Skin epidermis (tissue), 12 donors: ENCODE results near the gene LDB3.
A peak's percentile ranks its signal among the peaks of the same experiment; 100 is the strongest.

Experiments used
- H3K27ac ChIP-seq, 21 experiments: fragments of 200-600 bp; sonication (generic) in 11 of 21; one replicate each; pipeline ENCODE4 v1.5.0; 2020; ENCODE audit warnings: mild to moderate bottlenecking in 3 of 21, inconsistent platforms in 2 of 21, moderate library complexity in 2 of 21
- H3K4me3 ChIP-seq, 7 experiments: fragments of 200-600 bp; sonication (generic) in 2 of 7; one replicate each; pipeline ENCODE4 v1.5.0; 2020; ENCODE audit warnings: inconsistent platforms in 2 of 7, mild to moderate bottlenecking in 2 of 7, moderate library complexity in 1 of 7

The LDB3 gene

DNA sequence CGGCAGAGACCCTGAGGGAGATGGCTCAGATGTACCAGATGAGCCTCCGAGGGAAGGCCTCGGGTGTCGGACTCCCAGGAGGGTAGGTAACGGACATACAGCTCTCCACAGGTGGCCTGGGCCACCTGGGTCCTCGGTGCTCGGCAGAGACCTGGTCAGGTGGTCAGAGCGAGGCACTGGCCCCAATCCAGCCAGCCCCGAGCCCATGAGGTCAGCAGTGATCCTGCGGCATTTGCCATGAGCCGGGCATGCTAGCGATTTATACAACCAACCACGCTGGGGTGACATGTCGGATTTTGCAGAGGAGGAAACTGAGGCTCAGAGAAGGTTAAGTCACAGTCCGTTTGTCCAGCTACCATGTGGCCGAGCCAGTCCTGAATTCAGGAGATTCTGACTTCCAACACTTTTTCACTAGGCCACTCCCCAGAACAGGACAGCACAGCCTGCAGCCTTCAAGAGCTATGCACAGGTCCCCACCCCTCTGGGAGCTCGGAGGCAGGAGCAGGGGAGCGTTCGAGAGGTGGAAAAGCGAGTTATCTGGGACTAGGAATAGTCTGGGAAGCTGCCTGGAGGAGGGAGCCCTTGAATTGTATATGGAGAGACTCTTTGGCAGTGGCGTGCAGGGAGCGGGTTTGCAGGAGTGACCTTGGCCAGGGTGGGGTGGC lies 13.5 kb downstream of the LDB3 start:
- Histone ChIP-seq H3K27ac (no peak overlapping the region), H3K4me3 (no peak overlapping the region)

DNA sequence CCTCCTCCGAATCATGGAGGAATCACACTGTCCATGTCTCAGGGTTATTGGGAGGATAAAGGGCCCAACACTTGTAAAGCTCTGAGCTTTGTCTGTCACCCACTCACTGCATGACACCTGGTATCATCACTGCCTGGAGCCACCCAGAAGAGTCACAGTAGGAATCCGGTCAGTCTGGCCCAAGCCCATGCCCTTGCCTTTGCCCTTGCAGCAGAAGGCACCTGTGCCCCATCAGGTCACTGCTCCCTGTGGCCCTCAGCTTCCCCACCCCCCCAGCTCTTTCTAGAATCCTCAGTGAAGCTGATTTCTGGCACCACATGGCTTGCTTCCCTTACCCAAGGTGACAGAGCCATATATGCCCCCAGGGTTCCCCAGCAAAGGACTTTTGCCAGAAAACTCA lies 14.4 kb downstream of the LDB3 start:
- Histone ChIP-seq H3K27ac (no peak overlapping the region), H3K4me3 (no peak overlapping the region)

DNA sequence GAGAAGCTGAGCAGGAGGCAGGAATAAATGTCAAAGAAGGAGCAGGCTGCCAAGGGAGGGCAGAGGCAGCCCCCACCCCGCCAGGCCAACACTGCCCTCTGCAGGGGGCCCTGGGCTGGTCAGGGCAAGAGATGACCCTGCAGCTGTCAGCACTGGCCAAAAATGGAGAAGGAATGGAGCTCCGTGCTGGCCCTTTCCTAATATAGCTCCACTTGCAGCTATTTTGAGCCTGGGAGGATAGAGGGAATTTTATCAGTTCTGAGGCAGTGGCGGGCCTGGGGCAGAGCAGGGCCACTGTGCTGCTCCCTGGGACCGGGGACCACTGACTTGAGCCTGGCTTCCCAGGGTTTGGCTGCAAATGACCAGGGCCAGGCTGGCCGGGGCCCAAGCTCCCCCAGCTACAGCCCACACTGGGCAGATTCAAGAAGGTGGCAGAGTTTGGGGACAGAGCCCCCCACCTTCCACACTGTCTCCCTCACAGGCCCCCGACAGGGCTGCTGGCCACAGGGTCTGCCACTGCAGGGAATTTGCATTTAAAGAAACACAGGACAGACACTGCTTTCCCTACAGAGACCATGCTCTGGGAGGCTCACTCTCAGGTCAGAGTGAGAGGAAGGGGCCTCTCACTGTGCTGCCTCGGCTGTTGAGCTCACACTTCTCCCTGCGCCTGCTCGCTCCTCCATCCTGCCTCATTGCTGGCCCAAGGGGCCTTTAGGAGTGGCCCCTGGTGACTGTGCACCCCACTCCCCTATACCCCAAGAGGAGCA lies 16.2 kb downstream of the LDB3 start:
- H3K27ac ChIP-seq: peak overlapping the region in 1 of 21 experiments; percentile 11
- no peak overlapping the region for H3K4me3 ChIP-seq

DNA sequence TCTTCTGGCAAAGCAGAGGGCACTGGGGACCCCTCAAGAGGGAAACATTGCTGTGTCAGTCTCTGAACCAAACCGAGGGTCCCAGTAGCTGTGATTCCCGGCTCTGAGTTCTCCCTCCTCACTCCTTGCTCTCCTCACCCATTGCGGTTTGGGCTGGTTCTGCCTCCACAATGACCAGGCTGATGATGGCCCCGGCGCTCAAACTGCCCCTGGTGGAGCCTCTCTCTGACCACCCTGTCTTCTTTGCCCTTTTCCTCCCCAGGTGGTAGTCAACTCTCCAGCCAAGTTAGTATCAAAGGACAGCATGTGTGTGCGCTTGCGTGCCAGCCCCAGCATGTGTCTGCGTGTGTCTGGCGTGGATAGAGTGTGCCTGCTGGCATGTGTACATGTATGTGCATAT lies 17.1 kb downstream of the LDB3 start:
- Histone ChIP-seq H3K27ac (no peak overlapping the region), H3K4me3 (no peak overlapping the region)

DNA sequence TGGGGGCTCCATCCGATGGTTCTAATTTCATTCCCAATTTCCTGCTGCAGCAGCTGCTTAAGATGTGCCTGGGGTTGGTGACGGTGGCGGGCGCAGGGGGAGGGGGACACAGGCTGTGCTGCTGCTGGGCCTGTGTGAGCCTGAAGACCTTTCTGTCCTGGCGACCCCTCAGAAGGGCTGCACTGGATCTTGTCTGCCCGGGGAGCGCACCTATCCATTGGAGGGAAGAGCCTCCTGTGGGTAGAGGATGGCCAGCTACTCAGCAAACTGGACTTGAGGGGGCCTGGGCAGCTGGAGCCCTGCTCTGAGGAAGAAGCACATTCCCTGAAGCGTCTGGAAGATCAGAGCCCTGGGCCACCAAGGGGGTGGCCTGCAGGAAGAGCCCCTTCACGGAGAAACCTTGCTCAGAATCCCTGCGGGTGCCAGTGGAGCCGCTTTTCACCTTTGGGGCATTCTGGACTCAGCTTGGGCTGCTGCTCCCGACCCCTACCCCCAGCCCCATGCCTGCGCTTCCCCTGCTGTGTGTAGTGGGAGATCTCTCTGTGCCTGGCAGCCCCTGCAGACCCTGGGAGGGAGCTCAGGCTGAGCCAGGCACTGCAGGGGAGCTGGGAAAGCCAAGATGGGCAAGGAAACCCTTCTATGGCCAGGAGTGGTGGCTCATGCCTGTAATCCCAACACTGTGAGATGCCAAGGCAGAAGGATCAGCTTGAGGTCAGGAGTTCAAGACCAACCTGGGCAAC lies 17.8 kb downstream of the LDB3 start:
- Histone ChIP-seq H3K27ac (no peak overlapping the region), H3K4me3 (no peak overlapping the region)

DNA sequence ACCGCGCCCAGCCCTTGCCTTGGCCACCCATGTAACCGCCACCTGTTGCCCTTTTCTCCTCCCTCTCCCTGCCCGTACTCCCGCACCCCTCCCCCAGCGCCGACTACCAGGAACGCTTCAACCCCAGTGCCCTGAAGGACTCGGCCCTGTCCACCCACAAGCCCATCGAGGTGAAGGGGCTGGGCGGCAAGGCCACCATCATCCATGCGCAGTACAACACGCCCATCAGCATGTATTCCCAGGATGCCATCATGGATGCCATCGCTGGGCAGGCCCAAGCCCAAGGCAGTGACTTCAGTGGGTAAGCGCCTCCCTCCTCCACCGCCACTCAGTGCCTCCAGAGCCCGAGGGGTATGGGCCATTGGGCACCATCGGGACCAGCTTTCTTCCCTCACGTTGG lies 18.7 kb downstream of the LDB3 start:
- peak overlapping the region in 3 of 21 experiments; percentile 18 to 52 (median 39) for H3K27ac ChIP-seq
- no peak overlapping the region for H3K4me3 ChIP-seq

DNA sequence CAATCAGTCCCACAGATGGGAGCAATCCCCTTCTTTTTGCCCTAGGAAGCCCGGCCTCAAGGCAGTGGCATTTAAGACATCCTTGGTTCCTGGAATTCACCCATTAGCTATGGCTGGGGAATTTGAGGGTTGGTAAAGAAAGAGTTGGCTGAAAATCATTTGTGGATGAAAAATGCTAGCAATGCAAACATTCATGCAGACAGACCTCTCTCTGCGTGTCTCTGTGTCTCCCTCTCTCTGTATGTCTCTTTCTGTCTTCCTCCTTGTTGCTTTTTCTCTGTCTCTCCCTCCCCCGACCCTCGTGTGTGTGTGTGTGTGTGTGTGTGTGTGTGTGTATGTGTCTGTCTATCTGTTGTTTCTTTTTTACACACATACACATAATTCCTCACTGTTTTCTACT lies 19.4 kb downstream of the LDB3 start:
- Histone ChIP-seq H3K4me3 (no peak overlapping the region), H3K27ac (peak overlapping the region in 5 of 21 experiments; percentile 9 to 52 (median 35))

DNA sequence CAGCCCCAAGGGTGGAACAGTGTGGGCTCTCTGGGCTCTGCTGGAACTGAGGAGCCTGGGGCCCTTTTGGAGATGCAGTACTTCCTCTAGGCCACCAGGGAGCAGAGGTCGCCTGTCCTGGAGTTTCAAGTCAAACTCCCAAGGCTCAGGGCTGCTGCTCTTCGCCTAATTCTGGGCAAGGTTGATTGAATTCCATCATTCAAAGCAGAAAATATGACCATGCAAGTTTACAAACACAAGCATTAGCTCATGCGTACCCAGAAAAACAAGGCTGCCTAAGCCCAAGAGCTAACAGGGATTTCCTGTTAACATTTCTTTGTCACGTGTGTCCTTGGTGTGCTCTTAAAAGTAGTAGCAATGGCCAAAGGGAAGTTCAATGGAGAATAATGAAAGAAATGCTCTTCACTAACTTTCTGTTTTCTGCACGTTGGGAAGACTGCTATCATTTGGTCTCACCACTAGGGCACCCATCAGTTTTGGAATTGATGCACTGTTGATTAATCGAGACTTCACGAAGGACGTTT lies 20.1 kb downstream of the LDB3 start:
- Histone ChIP-seq H3K4me3 (no peak overlapping the region), H3K27ac (peak overlapping the region in 2 of 21 experiments; percentile 24 to 35)

DNA sequence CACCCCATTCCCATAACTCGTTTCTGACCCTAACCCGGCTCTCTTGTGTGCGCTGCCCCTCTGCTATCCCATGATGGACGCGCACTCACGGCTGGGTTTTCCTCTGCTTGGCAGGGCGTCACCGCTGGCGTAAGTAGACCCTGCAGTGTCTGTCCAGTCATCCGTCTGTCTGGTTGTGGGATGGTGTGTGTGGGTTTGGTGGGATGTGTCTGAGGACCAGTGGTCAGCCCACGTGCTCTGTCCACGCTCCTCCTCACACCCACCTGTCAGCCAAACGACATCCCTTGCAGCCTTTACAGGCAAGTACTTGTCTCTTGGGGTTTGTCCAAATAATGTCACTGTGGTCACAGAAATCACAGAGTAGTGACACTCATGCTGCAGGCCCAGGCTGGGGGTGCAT lies 20.8 kb downstream of the LDB3 start:
- Histone ChIP-seq H3K27ac (no peak overlapping the region), H3K4me3 (no peak overlapping the region)

DNA sequence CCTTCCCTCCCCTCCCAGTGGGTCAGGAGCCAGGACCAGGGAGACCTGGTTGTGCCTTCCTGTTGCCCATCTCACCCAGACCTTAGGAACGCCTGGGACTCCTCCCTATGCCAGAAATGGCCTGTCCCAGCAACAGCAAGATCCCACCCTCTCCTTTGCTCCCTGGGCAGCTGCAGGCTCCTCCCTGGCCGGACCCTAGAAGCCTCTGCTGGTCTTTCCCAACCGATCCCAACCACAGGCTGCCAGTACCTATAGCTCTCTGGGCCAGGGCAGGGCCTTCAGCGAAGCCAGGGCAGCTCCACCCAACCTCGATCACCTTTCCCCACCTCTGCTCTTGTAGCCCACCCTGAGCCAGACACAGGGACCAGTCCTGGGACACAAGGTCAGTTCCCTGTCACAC lies 21.9 kb downstream of the LDB3 start:
- Histone ChIP-seq H3K4me3 (no peak overlapping the region), H3K27ac (no peak overlapping the region)

DNA sequence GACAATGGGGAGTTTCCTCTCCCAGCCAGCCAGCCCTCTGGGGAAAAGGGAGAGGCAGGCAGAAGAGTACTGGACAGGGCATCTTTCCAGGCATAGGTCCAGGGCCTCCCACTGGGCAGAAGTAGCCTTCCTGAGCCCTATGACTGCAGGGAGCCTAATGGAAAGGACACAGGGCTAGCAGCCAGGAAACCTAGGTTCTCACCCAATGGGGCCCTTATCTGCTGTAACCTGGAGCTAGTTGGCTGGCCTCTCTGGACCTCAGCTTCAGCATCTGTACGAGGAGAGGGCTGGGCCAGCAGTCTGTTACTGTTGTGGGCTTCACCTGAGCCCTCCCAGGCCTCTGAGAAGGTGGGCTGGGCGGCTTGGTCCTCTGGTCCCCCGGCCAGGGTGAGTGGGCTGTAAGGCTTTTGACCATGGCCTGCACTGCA lies 22.4 kb downstream of the LDB3 start:
- peak overlapping the region in 1 of 21 experiments; percentile 1 for H3K27ac ChIP-seq
- no peak overlapping the region for H3K4me3 ChIP-seq

DNA sequence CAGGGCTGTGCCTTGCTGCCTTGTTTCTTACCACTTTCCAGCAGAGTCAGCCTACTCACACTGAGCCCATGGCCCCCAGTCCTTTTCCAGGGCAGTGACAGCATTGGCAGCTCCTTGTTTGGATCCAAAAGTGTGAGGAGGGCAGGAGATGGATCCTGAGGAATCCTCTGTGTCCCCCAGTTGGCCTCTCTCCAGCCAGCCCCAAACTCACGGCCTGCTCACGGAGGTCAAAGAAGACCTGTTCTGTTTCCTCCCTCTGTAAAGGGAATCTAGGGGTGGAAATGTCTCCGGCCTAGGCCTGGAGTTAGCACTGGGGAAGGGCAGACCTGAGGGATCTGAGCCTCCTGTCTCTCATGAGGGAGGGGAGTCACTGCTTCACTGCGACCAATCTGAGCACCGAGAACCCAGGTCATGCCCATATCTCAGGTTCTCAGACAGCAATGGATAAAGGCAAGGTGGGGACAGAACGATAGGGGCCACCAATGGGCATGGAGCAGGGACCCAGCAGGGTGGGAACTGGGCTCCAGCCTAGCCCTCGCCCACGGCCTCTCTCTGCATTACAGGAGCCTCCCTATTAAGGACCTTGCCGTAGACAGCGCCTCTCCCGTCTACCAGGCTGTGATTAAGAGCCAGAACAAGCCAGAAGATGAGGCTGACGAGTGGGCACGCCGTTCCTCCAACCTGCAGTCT lies 23.2 kb downstream of the LDB3 start:
- H3K27ac ChIP-seq: no peak overlapping the region

DNA sequence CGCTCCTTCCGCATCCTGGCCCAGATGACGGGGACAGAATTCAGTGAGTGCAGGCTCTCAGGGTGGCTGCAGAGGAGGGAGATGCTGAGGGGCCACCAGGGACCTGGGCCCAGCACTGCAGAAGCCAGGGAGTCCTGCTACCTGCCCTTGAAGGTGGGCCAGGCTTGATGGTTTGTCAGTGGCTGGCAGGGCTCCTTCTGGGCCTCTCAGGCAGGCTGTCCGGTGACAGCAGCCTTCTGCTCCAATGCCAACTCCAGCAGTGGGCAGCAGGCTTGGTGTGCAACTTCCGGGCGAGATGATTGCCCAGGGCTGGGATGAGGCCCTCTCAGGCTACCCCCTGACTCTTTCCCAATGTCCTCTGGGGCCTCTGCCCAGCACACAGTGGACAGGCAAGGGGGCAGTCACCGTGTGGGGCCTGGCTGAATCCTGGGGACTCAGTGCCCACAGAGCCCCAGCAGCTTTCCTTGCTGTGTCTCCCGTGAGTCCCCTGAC lies 23.8 kb downstream of the LDB3 start:
- Histone ChIP-seq H3K4me3 (no peak overlapping the region), H3K27ac (no peak overlapping the region)

More for the DNA sequence above, 23.2 kb downstream of the LDB3 start:
- H3K4me3 ChIP-seq: no peak overlapping the region

DNA sequence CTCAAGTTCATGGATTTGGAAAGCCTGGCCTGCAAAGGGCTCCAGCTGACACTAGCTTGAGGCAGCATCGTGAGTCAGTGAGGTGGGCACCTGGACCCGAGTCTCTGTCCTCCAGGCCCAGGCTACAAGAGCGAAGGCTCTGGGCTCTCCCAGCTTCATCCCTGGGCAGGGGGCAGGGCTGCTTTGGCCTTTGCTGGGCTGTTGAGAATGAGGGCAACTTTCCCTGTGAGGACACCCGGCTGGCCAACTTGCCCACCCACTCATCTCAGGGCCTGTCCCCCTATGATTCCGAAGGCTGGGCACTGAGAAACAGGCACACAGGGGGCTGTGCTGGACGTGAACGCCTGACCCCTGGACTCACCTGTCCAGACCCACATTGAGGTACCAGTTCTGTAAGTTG lies 24.4 kb downstream of the LDB3 start:
- Histone ChIP-seq H3K27ac (no peak overlapping the region), H3K4me3 (no peak overlapping the region)

DNA sequence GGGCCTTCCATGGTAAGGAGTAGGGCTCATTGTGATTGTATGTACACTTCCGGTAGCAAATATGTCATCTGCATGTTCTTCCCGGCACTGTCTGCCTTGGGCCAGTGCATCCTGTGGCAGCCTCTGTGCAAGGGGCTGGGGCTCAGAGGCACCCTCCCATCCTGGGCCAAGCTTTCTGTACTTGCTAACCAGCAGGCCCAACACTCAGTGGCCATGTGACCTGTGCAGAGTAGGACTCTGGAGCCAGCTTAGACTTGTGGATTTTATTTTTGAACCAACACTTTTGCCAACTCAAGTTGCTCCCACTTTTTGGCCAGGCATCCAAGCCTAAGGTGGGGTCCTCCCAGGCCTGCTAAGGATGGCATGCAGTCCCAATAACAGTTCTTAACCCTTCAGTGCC lies 25.0 kb downstream of the LDB3 start:
- H3K27ac ChIP-seq: peak overlapping the region in 3 of 21 experiments; percentile 5 to 42 (median 14)
- H3K4me3 ChIP-seq: no peak overlapping the region

DNA sequence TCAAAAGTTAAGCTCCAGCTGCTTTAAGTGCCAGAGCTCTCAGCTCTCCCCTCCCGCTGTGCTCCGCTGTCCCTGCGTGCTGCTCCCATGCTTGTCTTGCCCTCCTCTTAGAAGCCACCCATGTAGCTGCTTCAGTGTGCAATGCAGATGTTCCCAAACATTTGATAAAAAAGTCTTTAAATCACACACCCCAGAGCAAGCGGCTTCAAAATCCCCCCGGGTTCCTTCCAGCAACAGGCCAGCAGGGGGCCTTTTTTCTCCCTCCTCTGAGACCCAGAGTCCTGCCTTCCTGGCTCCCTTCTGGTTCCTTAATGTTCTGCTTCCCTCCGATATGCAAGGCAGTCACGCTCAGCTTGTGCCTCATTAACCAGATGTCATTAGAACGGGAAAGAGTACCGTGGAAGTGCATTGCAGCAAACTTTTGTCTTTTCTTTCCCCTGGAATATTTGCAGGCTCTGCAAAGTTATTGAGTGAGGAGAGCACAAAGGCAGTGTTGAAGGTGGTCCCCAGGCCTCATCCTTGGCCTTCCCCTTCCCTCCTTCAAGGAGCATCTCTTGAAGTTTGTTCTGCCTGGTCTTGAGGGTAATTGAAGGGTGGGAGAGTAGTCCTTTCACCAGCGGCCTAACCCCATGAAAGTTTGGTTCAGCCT lies 25.5 kb downstream of the LDB3 start:
- Histone ChIP-seq H3K27ac (peak overlapping the region in 4 of 21 experiments; percentile 5 to 57 (median 32)), H3K4me3 (no peak overlapping the region)

DNA sequence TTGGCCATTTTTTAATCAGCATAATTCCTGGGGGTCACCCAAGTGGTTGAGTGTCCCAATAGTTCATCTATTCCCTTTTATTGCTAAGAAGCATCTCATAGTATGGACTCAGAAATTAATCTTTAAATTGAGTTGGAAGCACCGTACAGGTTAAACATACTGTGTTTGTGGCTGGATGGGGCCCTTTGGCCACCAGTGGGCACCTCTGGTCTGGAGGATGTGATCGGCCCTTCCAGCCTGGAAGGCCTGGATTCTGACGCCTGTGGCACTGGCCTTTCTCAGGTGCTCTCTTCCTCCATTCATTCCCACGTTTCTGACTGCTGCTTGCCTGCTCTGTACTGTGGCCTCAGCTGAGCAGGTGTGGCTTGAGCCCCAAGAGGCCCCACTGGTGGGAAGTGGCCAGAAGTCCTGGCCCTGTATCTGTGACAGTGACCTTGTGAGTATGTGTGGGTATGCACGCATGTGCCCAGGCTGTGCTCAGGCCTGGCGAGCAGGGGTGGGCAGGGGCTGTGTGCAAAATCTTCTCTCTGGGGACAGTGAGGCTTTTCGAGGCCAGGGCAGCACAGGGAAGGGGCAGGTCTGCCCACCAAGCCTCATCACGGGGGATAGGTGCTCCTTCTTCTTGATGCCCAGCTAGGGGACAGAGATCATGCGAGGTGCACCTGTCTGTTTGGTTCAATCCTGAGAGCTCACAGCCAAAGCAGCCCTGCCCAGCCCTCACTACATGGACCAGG lies 30.1 kb downstream of the LDB3 start:
- no peak overlapping the region for H3K27ac ChIP-seq

DNA sequence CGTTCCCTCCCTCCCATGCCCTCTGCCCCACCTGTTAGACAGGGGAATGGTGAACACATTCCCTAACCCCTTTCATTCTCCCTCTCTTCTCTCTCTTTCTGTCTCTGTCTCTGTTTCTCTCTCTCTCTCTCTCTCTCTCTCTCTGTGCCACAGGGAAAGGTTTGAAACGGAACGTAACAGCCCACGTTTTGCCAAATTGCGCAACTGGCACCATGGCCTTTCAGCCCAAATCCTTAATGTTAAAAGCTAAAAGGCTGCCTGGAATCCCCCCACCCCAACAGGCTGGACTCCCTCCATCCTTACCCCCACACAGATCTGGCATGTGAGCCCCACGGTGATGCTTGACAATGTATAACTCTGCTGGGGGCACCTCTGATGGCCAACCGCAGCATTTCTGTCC lies 30.8 kb downstream of the LDB3 start:
- no peak overlapping the region for H3K27ac ChIP-seq
- no peak overlapping the region for H3K4me3 ChIP-seq

More for the DNA sequence above, 30.1 kb downstream of the LDB3 start:
- H3K4me3 ChIP-seq: no peak overlapping the region

DNA sequence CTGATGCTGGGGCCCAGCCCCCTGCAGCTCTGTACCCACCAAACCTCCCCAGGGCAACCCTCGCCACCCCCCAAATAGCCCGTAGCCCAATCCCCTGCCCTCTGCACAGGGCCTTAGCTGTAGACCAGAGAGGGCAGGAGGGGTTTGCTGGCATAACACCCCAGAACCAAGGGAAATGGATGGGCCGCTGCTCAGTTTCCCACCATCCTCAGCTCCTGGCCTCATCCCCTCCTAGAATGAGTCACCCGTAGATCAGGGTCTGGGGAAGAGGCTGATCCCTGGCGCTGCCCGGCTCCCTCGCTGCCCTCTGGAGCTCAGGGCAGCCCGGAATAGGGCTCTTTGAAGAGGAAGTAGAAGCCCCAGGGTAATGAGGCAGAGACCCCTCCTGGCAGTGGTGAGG lies 31.2 kb downstream of the LDB3 start:
- no peak overlapping the region for H3K27ac ChIP-seq
- no peak overlapping the region for H3K4me3 ChIP-seq
